ENCODE results near the gene THAP10. TPM values are rescaled to one million over a fixed set of nuclear protein-coding genes. Genes with fewer than 3 reads are reported as not detected.

The THAP10 gene
- total RNA-seq, 1 experiment from 2014 or later = 1.9 TPM

DNA sequence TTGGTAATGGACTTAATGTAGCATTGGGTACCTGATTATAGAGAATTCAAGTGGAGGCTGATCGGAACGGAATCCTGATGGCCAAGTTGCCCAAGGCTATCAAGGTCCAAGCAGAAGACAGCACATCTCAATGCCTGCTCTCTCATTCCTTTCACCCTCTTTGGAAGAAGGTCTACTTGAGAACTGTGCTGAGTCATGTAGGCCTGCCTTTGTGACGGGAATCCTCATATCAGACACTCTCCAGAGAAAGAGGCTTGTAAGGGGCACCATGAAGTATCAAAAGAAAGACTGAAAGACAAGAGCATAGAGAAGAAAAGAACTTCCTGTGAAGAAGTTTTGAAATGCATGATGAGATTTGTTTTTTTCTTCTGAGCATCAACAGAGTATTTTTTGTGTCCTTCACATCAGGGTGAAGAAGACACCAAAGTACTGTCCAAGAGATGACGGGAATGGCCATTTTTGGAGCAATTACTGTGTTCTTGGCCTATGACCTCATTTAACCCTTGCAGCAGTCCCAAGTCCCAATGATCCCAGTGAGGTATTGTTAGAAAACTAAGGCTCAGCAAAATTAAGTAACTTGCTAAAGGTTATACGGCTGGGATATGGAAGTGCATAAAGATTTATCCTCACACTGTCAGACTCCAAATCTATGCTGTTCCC is 25.1 kb downstream of the THAP10 start:
- Mint-ChIP-seq H3K27me3 (ENCODE audit: insufficient read depth, unreplicated experiment) (peaks cover 2% of the 10 kb centered on the region), H3K36me3 (ENCODE audit: insufficient read depth, unreplicated experiment) (no peaks in the 10 kb centered on the region), H3K4me1 (ENCODE audit: low read depth, unreplicated experiment) (no peaks in the 10 kb centered on the region), H3K27ac (ENCODE audit: unreplicated experiment) (no peak overlapping the region), H3K9me3 (ENCODE audit: unreplicated experiment) (no peaks in the 10 kb centered on the region), H3K4me3 (ENCODE audit: unreplicated experiment) (no peak overlapping the region)
- H3K4me3 ChIP-seq (ENCODE audit: low read depth, low read length) = no peak overlapping the region
- TF ChIP-seq, protein P1, sequence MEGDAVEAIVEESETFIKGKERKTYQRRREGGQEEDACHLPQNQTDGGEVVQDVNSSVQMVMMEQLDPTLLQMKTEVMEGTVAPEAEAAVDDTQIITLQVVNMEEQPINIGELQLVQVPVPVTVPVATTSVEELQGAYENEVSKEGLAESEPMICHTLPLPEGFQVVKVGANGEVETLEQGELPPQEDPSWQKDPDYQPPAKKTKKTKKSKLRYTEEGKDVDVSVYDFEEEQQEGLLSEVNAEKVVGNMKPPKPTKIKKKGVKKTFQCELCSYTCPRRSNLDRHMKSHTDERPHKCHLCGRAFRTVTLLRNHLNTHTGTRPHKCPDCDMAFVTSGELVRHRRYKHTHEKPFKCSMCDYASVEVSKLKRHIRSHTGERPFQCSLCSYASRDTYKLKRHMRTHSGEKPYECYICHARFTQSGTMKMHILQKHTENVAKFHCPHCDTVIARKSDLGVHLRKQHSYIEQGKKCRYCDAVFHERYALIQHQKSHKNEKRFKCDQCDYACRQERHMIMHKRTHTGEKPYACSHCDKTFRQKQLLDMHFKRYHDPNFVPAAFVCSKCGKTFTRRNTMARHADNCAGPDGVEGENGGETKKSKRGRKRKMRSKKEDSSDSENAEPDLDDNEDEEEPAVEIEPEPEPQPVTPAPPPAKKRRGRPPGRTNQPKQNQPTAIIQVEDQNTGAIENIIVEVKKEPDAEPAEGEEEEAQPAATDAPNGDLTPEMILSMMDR (IDR thresholded peaks at IDR 0.05; ENCODE audit: insufficient read depth in 1 of 2, low read depth in 1 of 2, low read length in 1 of 2, severe bottlenecking in 1 of 2, unreplicated experiment in 1 of 2) = no peak
- intact Hi-C loops (cut with micrococcal nuclease; ENCODE audit: unreplicated experiment) = no loop called here
- H3K36me3 ChIP-seq (ENCODE audit: control insufficient read depth, insufficient read depth, low read length) = no peaks in the 10 kb centered on the region
- POLR2A ChIA-PET = no interaction called here
- no peaks in the 10 kb centered on the region for H3K4me1 ChIP-seq
- CTCF ChIA-PET = no interaction called here
- no peak for DNase-seq
- no peaks in the 10 kb centered on the region for H3K27me3 ChIP-seq (replicated peaks; ENCODE audit: control insufficient read depth, insufficient read depth, low read length)
- H3K9me3 ChIP-seq = no peaks in the 10 kb centered on the region
- BruUV-seq (replicated peaks) = no TSS peak

DNA sequence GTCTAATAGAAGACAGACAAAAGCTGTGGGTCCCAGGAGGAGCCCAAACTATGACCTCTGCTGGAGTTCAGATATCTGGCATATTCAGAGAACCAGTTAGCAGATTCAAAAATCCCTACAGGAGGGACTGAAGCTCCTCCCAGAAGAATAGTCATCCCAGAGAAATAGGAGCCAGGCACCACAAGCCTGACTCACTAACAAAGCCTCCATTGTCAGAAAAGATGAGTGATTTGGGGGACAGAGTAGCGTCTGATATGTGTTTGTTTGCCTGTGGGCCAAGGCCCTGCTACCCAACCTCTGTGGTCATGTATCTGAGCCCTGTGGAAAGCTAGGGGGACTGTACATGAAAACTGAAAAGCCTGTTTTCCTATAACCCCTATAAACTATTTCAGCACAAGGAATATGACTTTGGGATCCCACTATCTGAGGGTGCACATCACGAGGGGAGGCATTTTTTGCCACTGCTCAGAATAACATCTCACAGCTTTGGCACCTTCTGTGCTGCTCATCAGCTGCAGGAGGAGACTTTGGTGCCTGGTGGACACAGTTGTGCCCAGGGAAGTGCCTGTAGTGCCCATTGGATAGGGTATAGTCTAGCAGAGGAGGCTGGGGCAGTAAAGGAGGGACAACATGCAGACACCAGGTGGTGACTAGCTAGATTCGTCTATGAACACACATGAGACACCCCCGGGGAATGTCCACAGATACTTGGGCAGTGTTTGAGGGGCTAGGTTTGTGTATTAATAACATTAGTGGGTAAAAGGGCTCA is 28.6 kb downstream of the THAP10 start:
- CTCF ChIA-PET = no interaction called here

DNA sequence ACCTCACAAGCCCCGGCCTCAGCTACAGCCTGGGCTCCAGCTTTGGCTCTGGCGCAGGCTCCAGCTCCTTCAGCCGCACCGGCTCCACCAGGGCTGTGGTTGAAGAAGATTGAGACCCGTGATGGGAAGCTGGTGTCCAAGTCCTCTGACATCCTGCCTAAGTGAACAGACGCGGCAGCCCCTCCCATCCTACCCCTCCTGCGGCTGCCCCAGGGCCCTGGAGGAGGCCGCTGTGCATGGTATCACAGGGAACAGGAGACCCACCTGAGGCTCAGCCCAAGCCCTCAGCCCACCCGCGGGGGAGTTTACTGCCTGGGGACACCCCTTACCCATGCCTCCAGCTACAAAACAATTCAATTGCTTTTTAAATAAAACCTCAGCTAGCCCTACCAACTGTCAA is 32.2 kb downstream of the THAP10 start:
- DNase-seq = no peak
- no peak overlapping the region for H3K4me3 ChIP-seq (ENCODE audit: low read depth, low read length)
- intact Hi-C loops (cut with micrococcal nuclease; ENCODE audit: unreplicated experiment) = no loop called here
- no peaks in the 10 kb centered on the region for H3K4me1 ChIP-seq
- TF ChIP-seq, protein P1 (IDR thresholded peaks at IDR 0.05; ENCODE audit: insufficient read depth in 1 of 2, low read depth in 1 of 2, low read length in 1 of 2, severe bottlenecking in 1 of 2, unreplicated experiment in 1 of 2) = no peak
- no peaks in the 10 kb centered on the region; the same call in 1 of the 2 replicates for H3K27me3 ChIP-seq (replicated peaks; ENCODE audit: control insufficient read depth, insufficient read depth, low read length)
- H3K4me1 Mint-ChIP-seq (ENCODE audit: low read depth, unreplicated experiment) = peaks cover 9% of the 10 kb centered on the region
- ChIA-PET POLR2A (no interaction called here), CTCF (interaction anchor here (1.2 kb wide), 1 partner anchor 15 kb away, joined by 4 read pairs; no protein-coding TSS in a partner anchor)
- BruUV-seq (replicated peaks) = no TSS peak
- no peaks in the 10 kb centered on the region for H3K36me3 ChIP-seq (ENCODE audit: control insufficient read depth, insufficient read depth, low read length)
- no peaks in the 10 kb centered on the region for H3K36me3 Mint-ChIP-seq (ENCODE audit: insufficient read depth, unreplicated experiment)
- H3K27me3 Mint-ChIP-seq (ENCODE audit: insufficient read depth, unreplicated experiment) = no peaks in the 10 kb centered on the region
- H3K4me3 Mint-ChIP-seq (ENCODE audit: unreplicated experiment) = no peak overlapping the region
- no peaks in the 10 kb centered on the region for H3K9me3 Mint-ChIP-seq (ENCODE audit: unreplicated experiment)
- H3K9me3 ChIP-seq = no peaks in the 10 kb centered on the region
- H3K27ac Mint-ChIP-seq (ENCODE audit: unreplicated experiment) = no peak overlapping the region

More for the DNA sequence above, 28.6 kb downstream of the THAP10 start:
- intact Hi-C loops (cut with micrococcal nuclease; ENCODE audit: unreplicated experiment) = no loop called here
- Histone ChIP-seq H3K4me1 (no peaks in the 10 kb centered on the region), H3K36me3 (ENCODE audit: control insufficient read depth, insufficient read depth, low read length) (no peaks in the 10 kb centered on the region), H3K27me3 (replicated peaks; ENCODE audit: control insufficient read depth, insufficient read depth, low read length) (no peaks in the 10 kb centered on the region), H3K9me3 (no peaks in the 10 kb centered on the region), H3K4me3 (ENCODE audit: low read depth, low read length) (no peak overlapping the region)
- Mint-ChIP-seq H3K9me3 (ENCODE audit: unreplicated experiment) (no peaks in the 10 kb centered on the region), H3K27me3 (ENCODE audit: insufficient read depth, unreplicated experiment) (peaks cover 2% of the 10 kb centered on the region), H3K4me1 (ENCODE audit: low read depth, unreplicated experiment) (no peaks in the 10 kb centered on the region), H3K36me3 (ENCODE audit: insufficient read depth, unreplicated experiment) (no peaks in the 10 kb centered on the region), H3K4me3 (ENCODE audit: unreplicated experiment) (no peak overlapping the region), H3K27ac (ENCODE audit: unreplicated experiment) (no peak overlapping the region)
- TF ChIP-seq, protein P1 (IDR thresholded peaks at IDR 0.05; ENCODE audit: insufficient read depth in 1 of 2, low read depth in 1 of 2, low read length in 1 of 2, severe bottlenecking in 1 of 2, unreplicated experiment in 1 of 2) = no peak
- BruUV-seq (replicated peaks) = no TSS peak
- no peak for DNase-seq
- POLR2A ChIA-PET = no interaction called here

Measured in Caco-2 (cell line).